ENCODE data around the gene OR4F17.
"Not testable (repeated sequence)": the region's sequence is repeated elsewhere in the genome, so short reads cannot be mapped to it uniquely, and the experiment has no call there.

OR4F17 gene, protein sequence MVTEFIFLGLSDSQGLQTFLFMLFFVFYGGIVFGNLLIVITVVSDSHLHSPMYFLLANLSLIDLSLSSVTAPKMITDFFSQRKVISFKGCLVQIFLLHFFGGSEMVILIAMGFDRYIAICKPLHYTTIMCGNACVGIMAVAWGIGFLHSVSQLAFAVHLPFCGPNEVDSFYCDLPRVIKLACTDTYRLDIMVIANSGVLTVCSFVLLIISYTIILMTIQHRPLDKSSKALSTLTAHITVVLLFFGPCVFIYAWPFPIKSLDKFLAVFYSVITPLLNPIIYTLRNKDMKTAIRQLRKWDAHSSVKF

GRCh38 chr19:106804-107203 lies at the start of gene OR4F17:
Gene OR4F17, plus strand, starts transcription at chr19:107104. Its CDS starts 3,575 bp downstream, at chr19:110679.
- not testable (repeated sequence) for DNase-seq

GRCh38 chr19:70793-71192 lies 36.1 kb upstream of the OR4F17 start:
- DNase-seq, result not testable (repeated sequence)

DNA sequence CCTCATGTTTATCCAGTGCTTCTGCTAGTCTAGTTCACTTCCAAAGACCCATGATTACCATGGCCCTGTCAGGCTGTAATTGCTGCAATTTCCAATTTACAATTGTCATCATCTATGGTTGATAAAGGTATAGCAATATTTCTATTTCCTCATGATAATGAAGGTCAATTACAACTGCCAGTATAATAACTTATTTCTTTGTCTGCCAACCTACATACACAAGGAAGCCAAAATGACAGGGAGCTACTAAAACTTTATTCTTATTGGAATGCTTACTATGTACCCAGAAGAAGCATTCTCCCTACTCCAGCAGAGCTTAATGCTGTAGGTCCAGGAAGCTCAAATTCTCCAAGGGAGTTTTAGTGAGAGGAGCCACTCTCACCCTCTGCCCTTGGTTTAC lies 24.0 kb upstream of the OR4F17 start:
- DNase-seq, result not testable (repeated sequence)

- not testable (repeated sequence) for DNase-seq
Measured at GRCh38 chr19:83626-84025, 23.3 kb upstream of the OR4F17 start.

DNA sequence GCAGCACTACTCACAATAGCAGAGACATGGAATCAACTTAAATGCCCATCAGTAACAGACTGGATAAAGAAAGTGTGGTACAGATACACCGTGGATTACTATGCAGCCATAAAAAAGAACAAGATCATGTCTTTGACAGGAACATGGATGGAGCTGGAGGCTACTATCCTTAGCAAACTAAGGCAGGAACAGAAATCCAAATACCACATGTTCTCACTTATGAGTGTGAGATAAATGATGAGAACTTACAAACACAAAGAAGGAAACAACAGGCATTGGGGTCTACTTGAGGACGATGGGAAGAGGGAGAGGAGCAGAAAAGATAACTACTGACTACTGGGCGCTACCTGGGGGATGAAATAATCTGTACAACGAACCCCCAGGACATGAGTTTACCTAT lies 16.2 kb upstream of the OR4F17 start:
- DNase-seq, result not testable (repeated sequence)

- DNase-seq, result not testable (repeated sequence)
Measured at GRCh38 chr19:94794-95193, 12.1 kb upstream of the OR4F17 start.

GRCh38 chr19:97647-98046 lies 9.3 kb upstream of the OR4F17 start:
- not testable (repeated sequence) for DNase-seq

GRCh38 chr19:120443-121140 lies 13.7 kb downstream of the OR4F17 start:
- DNase-seq, result not testable (repeated sequence)

Data from bone marrow (tissue), 2 donors.